ENCODE data around the gene NEDD4L.

Gene NEDD4L

DNA sequence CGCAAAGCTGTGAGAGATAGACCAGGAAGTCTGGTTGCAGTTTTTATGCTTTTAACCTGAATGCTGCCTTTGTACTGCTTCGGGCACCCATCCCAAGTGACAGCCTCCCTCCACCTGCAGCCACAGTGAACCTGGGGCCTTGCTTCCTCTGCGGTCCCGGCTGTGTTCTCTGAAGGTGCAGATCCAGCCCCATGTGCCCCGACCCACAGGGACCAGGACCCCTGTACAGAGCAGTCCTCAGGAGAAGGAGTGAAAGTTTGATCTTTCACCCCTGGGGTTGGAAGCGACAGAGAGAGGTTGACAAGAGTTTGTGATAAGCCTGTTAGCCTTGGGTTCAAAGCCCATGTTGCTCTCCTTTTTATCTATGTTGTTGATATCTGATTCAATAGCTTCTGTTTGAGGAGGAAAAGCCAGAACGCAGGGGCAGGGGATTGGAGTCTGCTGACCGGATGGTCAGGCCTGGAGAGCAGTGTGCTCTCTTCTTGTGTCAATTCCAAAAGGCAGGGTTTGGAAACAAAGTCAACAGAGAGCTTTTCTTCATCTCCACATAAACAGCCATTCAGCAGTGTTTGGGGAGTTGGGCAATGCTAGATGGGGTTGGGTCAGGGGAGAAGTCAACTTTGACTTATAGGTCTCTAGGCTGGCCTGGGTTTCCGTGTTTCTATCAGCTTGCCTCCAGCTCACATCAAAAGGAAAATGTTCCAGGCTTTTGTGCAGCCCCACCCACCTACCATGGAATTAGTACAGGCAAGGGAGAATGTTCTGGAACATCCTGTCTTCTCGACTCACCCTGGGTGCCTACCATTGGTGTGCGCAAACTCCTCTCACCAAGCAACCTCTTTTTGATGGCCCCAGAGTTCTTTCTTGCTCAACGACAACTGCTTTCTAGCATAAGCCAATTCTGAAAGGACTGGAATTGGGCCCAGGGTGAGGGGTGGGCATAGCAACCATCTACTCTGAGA, 369.9 kb downstream of the NEDD4L start:
- no peak overlapping the region for H3K27ac ChIP-seq
- ChIA-PET CTCF (no interaction called here), POLR2A (ENCODE audit: low non-redundant PET) (no interaction called here)
- no peak for DNase-seq (ENCODE audit: low spot score)
- TF ChIP-seq CTCF (conservative IDR thresholded peaks at IDR 0.05; ENCODE audit: low read depth), result no peak

- CTCF ChIA-PET, result no interaction called here
- POLR2A ChIA-PET (ENCODE audit: low non-redundant PET), result no interaction called here
- DNase-seq (ENCODE audit: low spot score), result no peak
- TF ChIP-seq CTCF (conservative IDR thresholded peaks at IDR 0.05; ENCODE audit: low read depth), result no peak
- no peak overlapping the region for H3K27ac ChIP-seq
Measured at GRCh38 chr18:58416014-58416703, 372.1 kb downstream of the NEDD4L start.

DNA sequence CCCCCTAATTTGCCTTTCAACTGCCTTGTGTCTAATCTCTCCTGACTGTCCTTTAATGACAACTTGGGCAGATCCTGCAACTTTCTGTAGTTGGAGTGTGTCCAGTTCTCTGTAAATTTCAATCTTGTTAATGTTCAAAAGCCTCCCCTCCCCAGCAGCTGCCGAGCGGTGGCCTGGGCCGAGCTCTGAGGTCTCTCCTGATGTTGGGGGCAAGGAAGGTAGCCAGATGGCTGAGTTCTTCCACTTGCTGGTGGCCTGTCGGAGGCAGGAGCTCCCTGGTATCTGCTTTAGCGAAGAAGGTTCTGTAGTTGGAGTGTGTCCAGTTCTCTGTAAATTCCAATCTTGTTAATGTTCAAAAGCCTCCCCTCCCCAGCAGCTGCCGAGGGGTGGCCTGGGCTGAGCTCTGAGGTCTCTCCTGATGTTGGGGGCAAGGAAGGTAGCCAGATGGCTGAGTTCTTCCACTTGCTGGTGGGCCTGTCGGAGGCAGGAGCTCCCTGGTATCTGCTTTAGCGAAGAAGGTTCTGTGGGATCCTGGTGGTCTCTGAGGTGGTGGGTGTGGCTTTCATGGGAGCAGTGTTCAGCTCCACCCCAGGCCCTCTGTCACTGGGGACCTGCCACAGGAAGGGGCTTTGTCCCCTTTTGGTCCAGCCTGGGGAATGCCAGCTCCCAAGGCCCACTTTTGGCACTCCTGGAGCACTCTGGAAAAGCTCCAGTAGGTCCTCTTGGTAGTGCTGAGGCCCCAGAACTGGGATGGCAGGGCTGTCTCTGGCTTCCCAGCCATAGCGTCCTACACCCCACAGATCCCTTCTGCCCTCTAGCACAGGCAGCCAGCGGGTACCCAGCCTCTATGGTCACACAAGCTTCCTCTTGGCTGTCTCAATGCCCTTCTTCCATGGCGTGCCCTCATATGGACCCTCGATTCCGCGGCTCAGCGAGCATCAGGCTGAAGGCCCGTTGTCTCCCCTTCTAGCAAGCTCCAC, 373.0 kb downstream of the NEDD4L start:
- peak; percentile 4 for DNase-seq (ENCODE audit: low spot score)
- ChIA-PET POLR2A (ENCODE audit: low non-redundant PET) (no interaction called here), CTCF (interaction anchor here (0.8 kb wide), 1 partner anchor 71 kb away, joined by 4 read pairs; no protein-coding TSS in a partner anchor)
- H3K27ac ChIP-seq, result peak overlapping the region; percentile 15; the same call in 1 of the 2 replicates
- no peak for TF ChIP-seq CTCF (conservative IDR thresholded peaks at IDR 0.05; ENCODE audit: low read depth)

GRCh38 chr18:58417752-58418151, 373.7 kb downstream of the NEDD4L start:
- POLR2A ChIA-PET (ENCODE audit: low non-redundant PET), result no interaction called here
- DNase-seq (ENCODE audit: low spot score), result peak; percentile 30
- CTCF ChIA-PET, result interaction anchor here (0.8 kb wide), 1 partner anchor 72 kb away, joined by 4 read pairs; no protein-coding TSS in a partner anchor
- TF ChIP-seq CTCF (conservative IDR thresholded peaks at IDR 0.05; ENCODE audit: low read depth), result no peak
- H3K27ac ChIP-seq, result peak overlapping the region; percentile 15; the same call in 1 of the 2 replicates

GRCh38 chr18:58418361-58418760, 374.3 kb downstream of the NEDD4L start:
- TF ChIP-seq CTCF (conservative IDR thresholded peaks at IDR 0.05; ENCODE audit: low read depth), result no peak
- no peak overlapping the region for H3K27ac ChIP-seq
- ChIA-PET CTCF (no interaction called here), POLR2A (ENCODE audit: low non-redundant PET) (no interaction called here)
- no peak for DNase-seq (ENCODE audit: low spot score)
